ENCODE data around the gene FAM222A. TPM values are rescaled to one million over a fixed set of nuclear protein-coding genes. Genes with fewer than 3 reads are reported as not detected.

Gene FAM222A
- polyA plus RNA-seq, 1 donor: 9.8 TPM

Other genes starting within 250 kb of the FAM222A start
- gene KCTD10, start 236.5 kb upstream of the FAM222A start, polyA plus RNA-seq (ENCODE audit: insufficient read length): 27.6 TPM
- 22.3 TPM for gene UBE3B, start 236.2 kb upstream of the FAM222A start, polyA plus RNA-seq (ENCODE audit: insufficient read length)
- 24.7 TPM for gene MMAB, start 140.3 kb upstream of the FAM222A start, polyA plus RNA-seq (ENCODE audit: insufficient read length)
- 15.6 TPM for gene MVK, start 140.0 kb upstream of the FAM222A start, polyA plus RNA-seq (ENCODE audit: insufficient read length)
- 0.75 TPM for gene TRPV4, start 119.6 kb downstream of the FAM222A start, polyA plus RNA-seq (ENCODE audit: insufficient read length)
- 19.3 TPM for gene GLTP, start 166.7 kb downstream of the FAM222A start, polyA plus RNA-seq (ENCODE audit: insufficient read length)
- 21.0 TPM for gene TCHP, start 186.4 kb downstream of the FAM222A start, polyA plus RNA-seq (ENCODE audit: insufficient read length)